DMS79 (cell line): ENCODE data around the gene PAM16.
"Not testable (repeated sequence)": the region's sequence is repeated elsewhere in the genome, so short reads cannot be mapped to it uniquely, and the experiment has no call there.

Experiments used
- DNase-seq: peaks from one replicate; lab custom pipeline; 2025; lab: John Stamatoyannopoulos, UW

The PAM16 gene

DNA sequence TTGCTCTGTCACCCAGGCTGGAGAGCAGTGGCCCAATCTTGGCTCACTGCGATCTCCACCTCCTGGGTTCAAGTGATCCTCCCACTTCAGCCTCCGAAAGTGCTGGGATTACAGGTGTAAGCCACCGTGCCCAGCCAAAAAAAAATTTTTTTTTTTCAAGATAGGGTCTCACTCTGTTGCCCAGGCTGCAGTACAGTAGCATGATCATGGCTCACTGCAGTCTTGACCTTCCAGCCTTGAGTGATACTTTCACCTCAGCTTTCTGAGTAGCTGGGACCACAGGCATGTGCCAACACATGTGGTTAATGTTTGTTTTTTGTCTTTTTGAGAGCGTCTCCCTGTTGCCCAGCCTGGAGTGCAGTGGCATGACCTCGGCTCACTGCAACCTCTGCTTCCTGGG is 1.7 kb upstream of the PAM16 start:
- no peak for DNase-seq

DNA sequence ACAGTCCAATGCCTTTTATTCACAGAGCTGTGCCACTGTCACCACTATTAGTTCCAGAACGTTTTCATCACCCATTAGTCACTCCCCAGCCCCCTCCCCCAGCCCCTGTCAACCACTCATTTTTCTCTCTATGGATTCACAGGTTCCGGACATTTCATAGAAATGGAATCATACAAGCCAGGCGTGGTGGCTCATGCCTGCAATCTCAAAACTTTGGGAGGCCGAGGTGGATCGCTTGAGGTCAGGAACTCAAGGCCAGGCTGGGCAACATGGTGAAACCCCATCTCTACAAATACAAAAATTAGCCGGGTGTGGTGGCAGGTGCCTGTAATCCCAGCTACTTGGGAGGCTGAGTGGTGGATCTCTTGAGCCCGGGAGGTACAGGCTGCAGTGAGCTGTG is 759 bp upstream of the PAM16 start:
- DNase-seq, result no peak

DNA sequence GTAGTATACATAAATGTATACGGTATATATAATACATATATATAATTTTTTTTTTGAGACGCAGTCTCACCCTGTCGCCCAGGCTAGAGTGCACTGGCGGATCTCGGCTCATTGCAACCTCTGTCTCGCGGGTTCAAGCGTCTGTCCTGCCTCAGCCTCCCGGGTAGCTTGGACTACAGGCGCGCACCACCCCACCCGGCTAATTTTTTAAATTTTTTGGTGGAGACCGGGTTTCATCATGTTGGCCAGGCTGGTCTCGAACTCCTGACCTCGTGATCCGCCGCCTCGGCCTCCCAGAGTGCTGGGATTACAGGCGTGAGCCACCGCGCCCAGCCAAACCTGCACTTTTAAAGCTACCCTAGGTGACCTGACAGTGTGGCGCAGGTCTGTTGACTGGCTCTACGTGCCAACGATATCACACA is 745 bp downstream of the PAM16 start:
- no peak for DNase-seq

DNA sequence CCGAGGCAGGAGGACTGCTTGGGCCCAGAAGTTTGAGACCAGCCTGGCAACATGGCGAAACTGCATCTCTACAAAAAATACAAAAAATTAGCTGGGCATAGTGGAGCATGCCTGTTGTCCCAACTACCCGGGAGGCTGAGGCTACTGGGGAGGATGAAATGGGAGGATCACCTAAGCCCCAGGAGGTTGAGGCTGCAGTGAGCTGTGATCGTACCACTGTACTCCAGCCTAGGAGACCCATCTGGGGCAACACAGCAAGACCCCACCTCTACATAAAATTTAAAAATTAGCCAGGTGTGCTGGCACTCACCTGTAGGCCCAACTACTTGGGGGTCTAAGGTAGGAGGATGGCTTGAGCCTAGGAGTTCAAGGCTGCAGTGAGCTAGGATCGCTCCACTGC is 1.8 kb downstream of the PAM16 start:
- DNase-seq, result no peak

DNA sequence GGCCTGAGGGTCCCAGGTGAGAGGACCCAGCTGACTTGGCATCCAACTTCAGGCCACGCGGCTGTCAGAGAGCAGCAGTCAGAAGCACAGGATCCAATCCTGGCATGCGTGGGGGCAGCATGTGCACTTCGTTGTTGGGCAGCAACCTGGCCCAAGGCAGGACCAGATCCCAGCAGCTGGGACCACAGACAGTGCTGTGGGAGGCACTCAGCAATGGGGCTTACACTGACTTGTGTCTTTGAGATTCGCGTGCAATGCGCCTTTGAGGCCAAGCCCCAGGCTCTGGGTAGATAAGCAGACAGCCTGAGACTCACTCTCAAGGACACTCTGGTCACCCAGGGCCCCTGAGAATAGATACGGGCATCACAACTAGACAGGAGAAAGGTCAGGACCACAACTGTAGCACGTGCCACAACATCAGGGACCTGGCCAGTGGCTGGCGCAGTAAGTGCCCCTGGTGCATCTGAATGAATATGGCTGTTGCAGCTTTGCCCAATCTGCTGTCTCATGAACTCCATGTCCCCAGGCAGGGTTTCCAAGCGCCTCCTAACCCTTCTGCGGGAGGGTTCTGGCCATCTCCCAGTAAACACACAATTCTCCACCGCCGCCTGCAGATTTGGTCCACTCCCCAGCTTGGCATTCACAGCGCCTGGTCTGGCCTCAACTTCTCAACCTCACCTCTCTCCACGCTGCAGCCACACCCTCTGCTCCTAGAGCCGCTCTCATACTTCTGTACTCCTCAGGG is 3.2 kb downstream of the PAM16 start:
- DNase-seq, result no peak

DNA sequence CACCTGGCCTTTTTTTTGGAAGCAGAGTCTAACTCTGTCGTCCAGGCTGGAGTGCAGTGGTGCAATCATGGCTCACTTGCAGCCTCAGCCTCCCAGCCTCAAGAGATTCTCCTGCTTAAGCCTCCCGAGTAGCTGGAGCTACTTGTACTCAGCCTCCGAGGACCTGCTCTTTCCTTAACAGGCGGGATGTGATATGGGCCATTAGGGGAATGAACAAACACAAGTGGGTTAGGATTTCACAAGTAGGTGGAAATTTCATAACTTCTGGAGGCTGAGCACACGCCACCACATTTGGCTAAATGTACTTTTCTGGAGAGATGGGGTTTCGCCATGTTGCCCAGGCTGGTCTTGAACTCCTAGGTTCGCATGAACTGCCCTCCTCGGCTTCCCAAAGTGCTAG is 4.1 kb downstream of the PAM16 start:
- no peak for DNase-seq

DNA sequence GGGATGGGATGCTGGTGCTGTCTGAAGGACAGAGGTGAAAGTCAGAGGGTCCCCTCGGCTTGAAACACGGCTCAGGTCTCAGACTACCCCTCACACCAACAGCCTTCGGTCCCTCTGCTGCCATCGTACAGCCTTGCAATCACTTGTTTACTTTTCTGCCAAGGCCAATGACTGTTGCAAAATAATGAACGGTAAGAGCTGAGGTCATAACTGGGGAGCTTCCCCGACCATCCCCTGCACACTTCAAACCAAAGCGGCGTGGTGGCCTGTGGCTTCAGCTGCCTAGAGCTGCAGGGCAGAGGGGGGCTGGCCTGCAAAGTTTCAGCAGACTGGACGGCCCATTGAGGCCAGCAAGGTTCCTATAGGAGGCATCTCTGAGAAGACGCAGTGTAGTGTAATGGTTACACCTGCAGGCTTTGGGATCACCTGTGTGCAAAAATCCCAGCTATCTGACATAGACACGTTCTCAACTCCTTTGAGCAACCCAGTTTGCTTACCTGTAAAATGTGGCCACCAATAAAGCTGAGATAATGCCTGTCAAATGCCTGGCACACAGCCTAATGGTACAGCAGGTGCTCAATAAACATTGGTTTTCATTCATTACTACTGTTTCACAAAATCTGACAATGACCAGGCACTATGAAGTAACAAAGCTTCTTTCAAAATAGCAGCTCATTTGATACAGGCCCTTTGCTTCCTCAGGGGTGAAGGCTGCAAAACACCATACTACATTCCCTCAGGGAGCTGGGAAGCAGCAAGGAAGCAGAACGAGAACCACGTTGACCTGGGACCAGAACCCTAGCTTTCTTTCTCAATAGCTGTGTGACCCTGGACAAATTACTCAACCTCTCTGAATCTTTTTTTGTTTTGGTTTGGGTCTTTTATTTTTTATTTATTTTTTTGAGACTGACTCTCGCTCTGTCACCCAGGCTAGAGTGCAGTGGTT is 5.0 kb downstream of the PAM16 start:
- DNase-seq, result no peak

DNA sequence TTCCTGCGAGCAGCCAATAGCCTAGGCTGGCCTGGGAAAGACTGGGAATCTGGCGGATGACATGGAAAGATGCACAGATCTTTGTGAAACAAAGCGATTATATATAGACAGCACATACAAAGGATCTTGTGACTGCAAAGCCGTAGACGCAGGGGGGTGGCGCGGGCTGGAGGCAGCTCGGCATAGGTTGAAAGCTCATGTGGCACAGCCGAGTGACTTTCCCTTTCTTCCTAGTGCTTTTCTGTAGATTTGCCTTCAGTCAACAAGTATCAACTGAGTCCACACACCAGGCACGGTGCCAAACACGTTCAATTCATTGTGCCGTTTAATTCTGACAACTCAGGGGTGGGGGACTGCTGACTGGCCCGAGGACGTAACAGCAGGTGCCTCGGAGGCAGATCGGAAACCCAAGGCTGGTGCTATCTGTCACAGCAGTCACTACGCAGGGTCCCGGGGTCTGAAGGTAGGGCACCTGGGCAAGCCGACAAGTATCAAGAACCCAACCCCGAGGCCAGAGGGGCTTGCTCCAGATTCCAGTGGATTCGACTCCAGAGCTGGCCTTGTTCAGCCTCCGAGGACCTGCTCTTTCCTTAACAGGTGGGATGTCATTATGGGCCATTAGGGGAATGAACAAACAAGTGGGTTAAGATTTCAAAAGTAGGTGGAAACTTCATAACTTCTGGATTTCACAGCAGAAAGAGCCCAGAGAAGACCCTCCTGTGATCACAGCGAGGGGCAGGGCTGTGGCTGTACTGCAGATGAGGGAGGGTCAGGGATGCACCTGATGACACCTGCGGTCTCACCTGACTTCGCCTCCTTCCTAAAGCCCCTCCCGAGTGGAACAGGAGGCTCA is 5.9 kb downstream of the PAM16 start:
- peak; percentile 29 for DNase-seq

DNA sequence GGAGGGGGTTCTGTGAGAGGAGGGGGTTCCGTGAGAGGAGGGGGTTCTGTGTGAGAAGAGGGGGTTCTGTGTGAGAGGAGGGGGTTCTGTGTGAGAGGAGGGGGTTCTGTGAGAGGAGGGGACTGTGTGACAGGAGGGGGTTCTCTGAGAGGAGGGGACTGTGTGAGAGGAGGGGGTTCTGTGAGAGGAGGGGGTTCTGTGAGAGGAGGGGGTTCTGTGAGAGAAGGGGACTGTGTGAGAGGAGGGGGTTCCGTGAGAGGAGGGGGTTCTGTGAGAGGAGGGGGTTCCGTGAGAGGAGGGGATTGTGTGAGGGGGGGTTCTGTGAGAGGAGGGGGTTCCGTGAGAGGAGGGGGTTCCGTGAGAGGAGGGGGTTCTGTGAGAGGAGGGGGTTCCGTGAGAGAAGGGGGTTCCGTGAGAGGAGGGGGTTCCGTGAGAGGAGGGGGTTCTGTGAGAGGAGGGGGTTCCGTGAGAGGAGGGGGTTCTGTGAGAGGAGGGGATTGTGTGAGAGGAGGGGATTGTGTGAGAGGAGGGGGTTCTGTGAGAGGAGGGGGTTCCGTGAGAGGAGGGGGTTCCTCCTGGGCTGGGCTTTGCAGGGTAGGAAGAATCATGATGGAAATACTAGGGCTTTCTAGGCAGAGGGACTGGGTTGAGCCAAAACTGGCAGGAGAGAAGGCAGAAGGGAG is 6.7 kb downstream of the PAM16 start:
- DNase-seq, result not testable (repeated sequence)

DNA sequence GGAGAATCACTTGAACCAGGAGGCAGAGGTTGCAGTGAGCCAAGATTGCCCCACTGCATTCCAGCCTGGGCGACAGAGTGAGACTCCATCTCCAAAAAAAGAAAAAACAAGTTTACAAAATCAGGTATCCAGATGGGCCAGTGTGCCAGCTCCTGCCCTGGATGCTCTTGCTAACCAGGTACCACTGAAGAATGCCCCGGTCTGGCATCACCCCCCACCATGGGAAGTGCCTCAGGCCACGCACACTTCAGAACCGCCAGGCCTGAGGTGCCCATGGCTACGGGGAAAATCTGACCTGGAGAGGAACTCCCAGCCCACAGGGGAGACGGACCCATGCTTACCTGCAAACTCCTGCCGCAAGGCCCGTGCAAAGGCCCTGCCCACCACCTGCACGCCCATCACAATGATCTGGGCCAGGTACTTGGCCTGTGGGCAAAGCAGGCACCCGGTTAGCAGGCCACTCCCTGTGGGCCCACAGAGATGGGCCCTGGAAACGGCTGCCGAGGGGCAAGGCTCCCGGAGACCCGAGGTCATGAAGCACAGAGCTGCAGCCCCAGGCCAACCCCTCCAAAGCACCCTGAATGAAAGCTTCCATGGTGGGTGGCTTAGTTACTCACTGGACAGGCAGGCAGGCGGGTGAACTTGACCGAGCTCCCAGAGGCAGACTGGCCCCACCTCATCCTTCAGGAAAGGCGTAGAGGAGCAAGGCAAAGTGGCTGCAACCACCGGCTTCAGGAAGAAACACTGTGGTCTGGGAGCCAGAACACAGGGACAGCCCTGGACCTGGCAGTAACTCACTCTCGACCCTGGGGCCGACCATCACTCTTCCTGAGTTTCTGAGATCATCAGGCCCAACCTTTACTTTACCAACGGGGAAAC is 8.0 kb downstream of the PAM16 start:
- DNase-seq, result no peak

DNA sequence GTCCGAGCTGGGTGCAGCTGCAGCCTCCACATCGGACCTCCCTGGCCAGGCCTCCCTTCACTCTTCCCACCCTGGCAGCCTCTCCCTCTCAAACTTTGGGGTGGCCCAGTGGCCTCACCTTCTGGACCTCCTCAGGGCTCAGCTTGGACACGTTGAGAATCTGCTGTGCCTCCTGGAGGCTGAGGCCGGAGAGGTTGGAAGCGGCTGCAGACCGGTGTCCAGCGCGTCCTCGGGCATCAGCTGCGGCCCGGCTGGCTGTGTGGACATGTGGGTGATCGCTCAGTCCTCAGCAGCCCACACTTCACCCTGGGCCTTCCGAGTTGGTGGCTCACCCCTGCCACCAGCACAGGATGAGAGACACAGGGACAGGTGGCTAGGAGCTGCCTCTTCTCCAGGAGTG is 9.9 kb downstream of the PAM16 start:
- DNase-seq, result no peak

DNA sequence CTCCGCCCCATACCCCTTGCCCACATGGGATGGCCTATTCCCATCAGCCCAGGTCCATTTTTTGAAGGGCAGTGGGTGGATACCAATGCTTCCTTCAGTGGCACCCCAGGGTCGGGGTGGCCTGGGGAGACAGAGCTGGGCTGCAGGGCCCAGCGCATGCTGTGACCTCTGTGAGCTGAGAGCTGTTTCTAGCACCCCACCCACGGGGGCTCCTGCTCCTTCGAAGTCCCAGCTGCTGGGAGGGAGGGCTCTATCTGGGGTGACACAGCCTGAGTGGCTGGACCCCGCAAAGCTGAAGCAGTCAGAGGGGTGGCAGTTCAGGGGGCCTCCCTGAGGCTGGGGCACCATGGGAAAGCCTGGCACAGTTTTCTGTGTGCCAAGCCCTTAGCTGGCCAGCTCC is 10.7 kb downstream of the PAM16 start:
- DNase-seq, result no peak

DNA sequence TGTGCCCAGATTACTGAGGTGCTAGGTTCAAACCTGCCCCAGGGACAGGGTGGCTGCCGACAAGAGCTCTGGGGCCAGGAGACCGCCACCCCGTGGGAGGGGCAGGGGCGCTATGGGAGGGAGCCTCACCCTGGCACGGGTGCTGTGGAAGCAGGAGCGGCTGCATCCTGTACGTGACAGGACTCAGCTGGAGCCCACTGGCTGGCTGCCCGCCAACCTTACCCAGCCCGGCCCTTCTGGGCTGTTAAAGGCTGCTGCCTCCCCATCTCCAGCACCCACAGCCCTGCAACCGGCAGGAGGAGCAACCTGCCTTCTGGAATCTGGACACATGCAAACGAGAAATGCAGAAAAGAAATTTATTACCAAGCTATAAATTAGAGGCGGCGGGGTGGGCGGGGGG is 11.2 kb downstream of the PAM16 start:
- DNase-seq, result no peak

DNA sequence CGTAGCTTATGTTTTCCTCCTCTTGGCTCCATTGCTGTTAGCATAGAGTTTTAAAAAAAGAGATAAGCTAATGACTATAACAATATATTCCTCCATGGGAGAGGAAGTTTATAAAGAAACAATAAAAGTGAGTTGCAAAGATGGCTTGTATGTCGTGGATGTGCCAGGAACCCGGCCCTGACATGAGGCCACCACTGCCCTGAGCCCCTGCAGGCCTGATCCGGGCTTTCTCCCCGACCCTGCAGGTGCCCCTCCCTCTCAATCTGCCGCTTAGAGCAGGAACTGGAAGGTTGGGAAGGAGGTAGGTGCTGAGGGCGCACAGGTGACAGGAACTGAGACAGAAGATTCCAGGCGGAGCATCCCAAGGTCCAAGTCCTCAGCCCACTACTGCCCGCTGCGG is 11.7 kb downstream of the PAM16 start:
- DNase-seq, result no peak

DNA sequence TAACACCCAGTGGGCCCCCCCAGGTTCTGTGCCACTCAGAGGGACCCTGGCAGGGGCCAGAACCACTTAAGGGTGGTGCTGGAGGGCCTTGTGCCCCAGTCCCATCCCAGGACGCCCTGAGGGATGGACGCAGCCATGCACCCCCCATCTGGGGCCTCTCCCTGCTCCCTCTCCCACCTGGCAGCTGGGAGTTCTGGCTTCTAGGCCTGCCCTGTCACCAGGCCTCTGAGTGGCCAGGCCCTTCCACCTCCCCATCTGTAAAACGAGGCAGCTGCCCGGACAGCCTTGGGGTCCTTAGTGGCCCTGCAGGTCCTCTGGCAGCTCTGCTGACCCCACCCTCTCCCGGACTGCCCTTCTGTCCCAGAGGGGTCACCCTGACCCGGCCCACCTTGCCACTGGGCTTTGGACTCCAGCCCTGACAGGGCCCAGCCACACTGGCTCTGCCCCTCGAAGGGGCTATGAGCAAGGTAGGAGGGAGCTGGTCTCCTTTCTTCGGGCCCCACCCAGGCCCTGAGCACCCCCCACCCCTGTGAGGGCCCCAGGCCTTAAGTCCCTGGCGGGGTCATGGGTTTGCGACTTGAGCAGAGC is 12.3 kb downstream of the PAM16 start:
- no peak for DNase-seq

DNA sequence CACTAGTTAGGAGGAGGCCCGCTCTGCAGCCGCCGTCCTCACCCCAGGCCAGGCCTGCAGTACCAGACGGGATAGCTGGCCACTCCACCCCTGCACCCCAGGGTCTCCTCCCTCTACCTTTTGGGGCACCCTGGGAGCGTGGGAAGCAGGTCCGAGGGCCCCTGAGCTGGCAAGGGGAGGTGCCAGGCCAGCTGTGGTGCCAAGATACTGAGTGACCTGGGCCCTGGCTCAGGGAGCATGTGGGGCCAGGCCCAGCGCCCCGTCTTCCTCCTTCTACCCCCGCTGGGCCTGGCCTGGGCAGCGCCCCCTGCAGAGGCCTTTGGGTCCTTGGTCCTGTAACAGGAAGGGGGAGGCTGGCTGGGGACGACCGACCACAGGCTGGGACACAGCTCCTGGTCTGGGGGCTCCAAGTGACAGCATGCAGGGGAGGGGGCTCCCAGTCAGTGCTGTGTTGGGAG is 13.0 kb downstream of the PAM16 start:
- no peak for DNase-seq

DNA sequence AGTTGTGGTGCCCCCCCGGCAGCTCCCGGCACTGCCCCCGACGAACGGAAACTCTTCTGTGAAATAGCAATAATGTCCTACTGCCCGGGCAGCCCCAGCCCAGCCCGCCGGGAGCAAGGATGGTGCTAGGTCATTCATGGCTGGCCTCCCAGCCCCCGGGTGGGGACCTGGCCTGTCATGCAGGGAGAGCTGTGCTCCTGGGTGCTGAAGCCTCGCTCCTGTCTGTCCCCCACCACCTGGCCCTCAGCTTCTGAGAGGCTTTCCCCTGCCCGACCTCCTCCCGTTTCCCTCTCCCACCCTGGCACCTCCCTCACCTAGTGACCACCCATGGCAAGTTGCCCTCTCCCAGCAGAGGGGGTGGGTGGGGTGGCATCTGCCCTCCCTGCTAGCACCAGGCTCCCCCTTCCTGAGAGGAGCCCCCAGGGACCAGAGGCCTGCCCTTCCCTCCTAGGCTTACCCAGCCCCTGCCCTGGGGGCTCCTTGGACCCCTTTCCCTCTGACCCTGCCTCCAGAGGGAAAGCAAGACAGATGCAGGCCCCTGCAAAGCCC is 13.5 kb downstream of the PAM16 start:
- DNase-seq, result no peak

DNA sequence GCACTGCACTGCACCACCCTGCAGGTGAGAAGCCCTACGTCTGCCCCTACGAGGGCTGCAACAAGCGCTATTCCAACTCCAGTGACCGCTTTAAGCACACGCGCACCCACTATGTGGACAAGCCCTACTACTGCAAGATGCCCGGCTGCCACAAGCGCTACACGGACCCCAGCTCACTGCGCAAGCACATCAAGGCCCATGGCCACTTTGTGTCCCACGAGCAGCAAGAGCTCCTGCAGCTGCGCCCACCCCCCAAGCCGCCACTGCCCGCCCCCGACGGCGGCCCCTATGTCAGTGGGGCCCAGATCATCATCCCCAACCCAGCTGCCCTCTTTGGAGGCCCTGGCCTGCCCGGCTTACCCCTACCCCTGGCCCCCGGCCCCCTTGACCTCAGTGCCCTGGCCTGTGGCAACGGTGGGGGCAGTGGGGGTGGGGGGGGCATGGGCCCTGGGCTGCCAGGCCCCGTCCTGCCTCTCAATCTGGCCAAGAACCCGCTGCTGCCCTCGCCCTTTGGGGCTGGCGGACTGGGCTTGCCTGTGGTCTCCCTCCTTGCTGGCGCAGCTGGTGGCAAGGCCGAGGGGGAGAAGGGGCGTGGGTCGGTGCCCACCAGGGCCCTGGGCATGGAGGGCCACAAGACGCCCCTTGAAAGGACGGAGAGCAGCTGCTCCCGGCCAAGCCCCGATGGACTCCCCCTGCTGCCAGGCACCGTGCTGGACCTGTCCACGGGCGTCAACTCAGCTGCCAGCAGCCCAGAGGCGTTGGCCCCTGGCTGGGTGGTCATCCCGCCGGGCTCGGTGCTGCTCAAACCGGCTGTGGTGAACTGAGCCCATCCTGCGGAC is 14.2 kb downstream of the PAM16 start:
- DNase-seq, result no peak
